Activated CD4-positive, alpha-beta T cell treated with anti-CD3 and anti-CD28 coated beads, Interleukin-2, Interleukin-4, amounts not matched to agents 100 ng/mL and 50 ng/mL, durations not matched to agents 16 hours and 8 hours (primary cell): ENCODE measurements around the gene VIL1.
A peak's percentile ranks its signal among the peaks of the same experiment; 100 is the strongest.

Experiments used
- DNase-seq: peaks from one replicate; pipeline ENCODE4 v3.0.0-alpha.2; 2020; ENCODE audit warnings: low spot score

VIL1 gene

DNA sequence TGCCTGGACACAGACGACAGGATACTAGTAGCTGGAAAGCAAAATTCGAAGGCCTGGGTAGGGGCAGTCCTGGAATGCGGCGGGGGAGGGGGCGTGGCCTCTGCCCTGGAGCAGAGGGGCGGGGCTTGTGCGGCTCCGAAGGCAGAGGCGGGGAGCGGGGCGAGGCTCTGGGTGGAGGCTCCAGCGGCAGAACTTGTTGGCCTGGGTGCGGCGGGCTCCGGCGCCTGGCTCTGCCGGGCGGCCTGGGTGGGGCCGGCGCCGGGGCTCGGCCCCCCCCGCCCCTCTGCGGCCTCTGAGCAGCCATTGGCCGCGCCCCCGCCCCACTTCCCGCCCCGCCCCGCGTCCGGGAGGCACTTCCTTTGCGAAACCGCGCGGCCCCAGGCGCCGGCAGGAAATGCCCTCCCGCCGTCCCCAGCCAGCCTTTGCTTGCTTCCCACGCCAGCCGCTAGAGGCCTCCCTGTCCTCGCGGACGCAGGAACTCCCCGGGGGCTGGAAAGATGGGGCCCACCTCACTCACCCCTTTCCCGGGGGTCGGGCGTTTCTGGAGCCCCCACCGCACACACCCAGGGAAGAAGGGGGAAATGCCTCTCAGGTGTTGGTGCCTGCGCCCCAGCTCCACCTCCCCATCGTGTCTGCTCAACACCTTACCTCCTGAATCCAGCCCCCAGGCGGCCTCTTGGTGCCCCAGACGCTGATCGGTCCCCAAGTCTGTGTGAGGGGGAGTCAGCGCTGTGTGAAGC is 12.5 kb upstream of the VIL1 start:
- DNase-seq, result peak; percentile 96

DNA sequence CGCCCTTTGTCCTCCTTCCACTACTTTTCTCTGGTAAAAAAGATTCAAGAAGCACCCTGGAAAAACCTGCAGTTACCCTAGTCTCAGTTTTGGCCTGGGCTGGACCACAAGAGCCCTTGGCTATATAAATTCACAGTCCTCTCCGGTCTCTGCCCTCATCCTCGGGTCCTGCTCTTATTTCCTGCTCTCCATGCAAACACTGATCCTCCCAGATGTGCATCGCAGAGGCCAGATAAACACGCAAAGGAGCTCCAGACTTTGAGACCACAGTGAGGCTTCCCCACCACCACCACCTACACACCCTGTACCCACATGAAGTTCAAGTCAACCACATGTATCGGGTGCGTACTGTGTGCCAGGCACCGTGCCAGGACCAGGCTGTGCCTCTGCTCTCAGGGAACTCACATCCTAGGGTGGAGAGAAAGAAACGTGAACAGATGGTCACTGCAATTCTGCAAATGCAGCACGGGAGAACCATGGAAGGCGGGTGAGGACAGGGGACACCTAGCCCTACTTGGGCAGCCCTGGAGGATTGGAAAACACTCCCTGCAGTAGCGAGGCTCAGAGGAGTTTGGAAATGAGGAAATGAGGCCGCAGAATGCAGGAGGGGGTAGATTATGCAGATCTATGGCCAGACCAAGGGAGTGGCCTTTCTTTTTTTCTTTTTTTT is 11.8 kb upstream of the VIL1 start:
- DNase-seq, result peak; percentile 64

DNA sequence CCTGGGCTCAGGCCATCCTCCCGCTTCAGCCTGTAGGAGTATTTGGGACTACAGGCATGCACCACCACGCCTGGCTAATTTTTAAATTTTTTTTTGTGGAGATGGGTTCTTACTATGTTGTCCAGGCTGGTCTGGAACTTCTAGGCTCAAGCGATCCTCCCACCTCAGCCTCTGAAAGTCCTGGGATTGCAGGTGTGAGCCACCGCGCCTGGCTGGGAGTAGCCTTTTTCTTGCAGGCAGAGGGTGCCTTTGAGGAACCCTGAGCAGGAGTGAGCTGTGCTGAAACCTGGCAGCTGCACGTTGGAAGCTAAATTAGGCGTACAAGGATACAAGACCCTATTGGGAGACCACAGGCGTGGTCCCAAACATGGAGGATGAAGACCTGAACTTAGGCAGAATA is 11.2 kb upstream of the VIL1 start:
- no peak for DNase-seq

DNA sequence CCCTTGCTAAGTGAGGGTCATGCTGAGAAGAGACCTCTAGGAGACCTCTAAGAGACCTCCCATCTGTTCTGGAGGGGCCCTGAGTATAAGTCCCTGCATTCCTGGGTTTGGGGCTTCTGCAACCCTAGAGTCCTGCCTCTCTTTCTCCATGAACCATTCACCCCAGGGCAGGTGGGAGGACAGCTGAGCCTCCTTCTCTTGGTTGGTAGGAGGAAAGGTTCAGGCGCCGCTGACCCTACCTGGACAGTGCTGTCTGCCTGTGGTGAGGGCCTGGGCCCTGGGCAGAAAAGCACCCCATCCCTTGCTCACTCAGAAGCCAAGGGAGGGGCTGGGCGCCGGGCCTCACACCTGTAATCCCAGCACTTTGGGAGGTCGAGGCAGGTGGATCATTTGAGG is 604 bp upstream of the VIL1 start:
- no peak for DNase-seq

DNA sequence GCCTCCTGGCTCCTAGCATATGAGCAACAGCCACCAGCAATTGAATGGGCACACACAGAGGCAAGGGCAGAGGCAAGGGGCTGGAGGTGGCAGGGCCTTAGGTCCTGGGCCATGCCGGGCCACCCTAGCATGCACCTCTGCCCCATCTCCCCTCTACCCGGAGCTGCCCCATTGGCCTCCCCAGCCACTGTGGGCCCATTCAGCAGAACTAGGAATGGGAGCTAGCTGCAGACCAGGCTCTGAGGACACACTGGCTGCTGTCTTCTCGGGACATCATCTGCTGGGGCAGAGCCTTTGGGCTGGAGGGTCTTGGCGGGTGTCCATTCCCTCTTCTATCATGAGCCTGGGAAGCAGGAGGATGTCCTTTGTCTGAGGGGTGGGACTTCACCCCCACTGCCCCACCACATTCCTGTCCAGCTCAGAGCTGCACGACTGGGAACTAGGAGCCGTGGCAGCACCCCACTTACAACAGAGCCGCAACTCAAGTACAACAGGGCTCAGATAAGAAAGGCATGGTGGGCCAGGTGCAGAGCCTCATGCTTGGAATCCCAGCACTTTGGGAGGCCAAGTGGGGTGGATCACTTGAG is 800 bp downstream of the VIL1 start:
- no peak for DNase-seq

DNA sequence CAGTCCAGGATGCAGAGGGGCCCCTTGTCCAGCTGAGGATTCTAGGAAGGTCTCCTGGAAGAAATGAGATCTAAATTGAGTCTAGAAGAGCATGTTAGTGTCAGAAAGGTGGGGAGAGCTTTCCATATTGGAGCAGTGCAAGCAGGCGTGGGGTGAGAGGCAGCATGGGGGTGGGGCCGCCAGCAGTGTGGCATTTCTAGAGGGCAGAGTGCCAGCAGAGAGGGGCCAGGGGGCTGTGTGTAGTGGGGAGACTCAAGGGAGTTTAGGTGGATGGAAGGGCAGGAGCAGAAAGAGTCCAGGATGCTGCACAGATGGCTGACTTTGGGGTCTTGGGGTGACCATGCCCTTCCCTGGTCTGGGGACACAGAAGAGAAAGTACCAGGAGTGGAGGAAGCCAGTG is 2.1 kb downstream of the VIL1 start:
- no peak for DNase-seq

DNA sequence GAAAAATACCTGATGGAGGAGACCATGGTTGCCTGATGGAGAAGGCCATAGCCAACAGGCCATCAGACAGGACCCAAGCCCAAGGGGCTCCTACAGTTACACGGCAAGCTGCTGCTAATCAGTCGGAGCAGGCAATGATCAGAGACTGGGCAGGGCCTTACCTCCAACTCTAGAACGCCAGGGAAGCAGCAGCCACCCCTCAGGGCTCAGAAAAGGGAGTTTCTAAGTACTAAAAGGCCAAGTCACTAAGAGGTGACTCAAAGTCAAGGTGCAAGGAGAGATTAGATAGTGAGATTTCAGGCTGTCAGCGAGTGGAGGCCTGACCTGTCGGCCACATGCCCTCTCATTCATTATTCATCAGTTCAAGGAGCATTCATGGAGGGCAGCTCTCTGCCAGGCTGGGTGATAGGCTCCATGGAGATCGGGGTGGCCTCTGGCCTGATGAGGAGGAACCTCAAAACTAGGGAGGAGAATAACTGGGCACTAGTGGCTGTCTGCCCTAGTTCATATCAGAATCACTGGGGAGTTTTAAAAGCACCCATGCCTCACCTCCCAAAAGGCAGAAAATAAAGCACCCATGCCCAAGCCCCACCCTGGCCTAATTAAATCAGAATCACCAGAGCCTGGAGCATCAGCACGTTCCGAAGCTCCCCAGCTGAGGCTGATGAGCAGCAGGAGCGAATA is 3.6 kb downstream of the VIL1 start:
- DNase-seq, result no peak

DNA sequence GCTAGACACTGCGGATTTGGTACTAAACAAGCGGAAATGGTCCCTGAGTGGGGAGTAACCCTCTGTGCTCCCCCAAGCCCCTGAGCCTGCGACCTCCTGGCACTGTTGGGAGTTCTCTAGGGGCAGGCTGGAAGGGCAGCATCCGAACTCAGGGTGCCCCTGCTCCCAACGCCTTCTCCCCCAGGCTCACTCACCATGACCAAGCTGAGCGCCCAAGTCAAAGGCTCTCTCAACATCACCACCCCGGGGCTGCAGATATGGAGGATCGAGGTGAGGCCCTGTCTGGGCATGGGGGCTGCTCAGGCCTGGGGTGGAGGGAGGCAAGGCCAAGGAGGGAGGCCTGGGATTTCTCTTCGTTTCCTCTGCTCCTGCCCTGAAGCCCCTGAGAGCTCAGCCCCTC is 4.7 kb downstream of the VIL1 start:
- DNase-seq, result no peak

DNA sequence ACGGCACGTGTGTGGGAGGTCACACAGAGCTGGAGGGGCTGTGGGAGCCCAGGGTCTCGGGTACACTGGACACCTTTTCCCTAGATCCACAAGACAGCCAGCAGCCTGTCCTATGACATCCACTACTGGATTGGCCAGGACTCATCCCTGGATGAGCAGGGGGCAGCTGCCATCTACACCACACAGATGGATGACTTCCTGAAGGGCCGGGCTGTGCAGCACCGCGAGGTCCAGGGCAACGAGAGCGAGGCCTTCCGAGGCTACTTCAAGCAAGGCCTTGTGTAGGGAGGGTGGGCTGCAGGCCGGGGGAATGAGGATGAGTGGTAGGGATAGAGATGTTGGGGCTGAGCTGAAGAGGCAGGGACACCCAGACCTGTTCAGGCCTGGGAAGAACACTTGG is 6.6 kb downstream of the VIL1 start:
- no peak for DNase-seq

DNA sequence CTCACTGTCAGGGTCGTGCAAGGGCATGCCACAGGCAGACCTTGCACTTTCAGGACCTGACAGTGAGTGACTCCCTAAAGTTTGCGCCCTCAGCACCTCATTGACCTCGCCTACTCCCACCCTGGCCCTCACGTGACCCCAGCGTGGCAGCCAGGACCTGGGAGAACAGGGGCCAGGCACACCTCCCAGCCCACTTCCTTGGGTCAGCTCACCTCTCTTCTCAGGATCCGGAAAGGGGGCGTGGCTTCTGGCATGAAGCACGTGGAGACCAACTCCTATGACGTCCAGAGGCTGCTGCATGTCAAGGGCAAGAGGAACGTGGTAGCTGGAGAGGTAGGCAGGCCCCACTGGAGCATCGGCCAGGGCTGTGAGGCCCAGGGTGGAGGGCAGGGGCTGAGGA is 8.8 kb downstream of the VIL1 start:
- no peak for DNase-seq

DNA sequence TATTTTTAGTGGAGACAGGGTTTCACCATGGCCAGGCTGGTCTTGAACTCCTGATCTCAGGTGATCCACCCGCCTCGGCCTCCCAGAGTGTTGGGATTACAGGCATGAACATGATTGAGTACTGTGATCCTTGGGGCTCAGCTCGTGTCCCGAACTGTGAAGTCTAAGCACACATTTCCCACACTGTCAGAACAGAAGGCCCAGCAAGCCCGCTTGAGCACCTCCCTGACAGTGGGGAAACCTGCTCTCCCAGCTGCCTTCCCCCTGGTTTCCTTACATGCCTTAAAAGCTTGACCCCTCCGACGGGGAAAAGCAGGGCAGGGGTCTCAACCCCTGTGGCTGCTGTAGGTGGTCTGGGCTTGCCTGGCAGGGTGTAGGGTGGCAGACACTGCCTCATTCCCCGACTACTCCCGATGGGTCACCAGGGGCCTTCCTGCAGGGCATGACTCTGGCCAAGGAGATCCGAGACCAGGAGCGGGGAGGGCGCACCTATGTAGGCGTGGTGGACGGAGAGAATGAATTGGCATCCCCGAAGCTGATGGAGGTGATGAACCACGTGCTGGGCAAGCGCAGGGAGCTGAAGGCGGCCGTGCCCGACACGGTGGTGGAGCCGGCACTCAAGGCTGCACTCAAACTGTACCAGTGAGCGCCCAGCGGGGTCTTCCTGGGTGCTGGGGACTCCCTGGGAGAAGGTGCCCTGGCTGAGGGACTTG is 10.1 kb downstream of the VIL1 start:
- no peak for DNase-seq

DNA sequence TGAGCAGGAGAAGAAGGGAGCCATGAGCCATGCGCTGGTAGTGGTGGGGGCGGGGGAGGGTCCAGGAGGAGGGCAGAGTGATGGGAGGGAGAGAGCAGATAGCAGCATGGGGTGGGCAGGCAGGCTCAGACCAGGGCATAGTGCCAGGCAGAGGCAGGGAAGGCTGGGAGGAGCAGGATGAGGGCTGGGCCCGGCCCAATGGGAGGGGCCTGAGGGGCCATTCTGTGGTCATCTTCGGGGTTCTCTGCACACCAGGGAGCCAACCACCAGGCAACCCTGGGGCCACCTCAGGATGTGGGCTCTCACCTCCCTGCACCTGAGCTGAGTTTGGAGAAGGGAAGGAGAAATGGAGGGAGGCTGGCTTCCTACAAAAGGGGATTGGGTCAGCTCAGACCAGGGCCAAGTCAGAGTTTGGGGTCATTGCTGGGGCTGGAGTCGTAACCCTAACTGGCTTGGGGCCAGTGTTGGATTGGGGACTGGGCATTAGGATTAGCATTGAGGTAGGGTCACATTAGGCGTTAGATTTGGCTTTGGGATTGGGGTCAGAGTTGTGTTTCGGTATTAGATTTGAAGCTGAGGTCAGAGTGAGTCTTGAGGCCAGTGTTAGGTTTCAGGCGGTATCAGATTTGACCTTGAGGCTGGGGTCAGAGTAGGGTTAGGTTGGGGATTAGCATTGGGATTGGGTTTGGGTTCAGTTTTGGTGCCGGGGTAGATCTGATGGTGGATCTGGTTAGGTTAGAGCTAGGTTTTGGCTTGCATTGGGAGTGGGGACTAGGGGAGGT is 11.2 kb downstream of the VIL1 start:
- no peak for DNase-seq

DNA sequence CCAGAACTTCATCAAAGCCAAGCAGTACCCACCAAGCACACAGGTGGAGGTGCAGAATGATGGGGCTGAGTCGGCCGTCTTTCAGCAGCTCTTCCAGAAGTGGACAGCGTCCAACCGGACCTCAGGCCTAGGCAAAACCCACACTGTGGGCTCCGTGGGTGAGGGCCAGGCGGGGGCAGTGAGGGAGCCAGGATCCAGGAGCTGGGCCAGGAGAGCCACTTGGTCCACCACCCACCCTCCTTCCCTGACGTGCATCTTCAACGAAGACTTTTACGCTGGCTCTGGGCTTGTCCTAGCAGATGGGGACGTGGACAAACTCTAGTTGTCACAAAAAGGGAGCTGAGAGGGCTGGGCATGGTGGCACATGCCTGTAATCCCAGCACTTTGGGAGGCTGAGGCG is 11.8 kb downstream of the VIL1 start:
- no peak for DNase-seq

DNA sequence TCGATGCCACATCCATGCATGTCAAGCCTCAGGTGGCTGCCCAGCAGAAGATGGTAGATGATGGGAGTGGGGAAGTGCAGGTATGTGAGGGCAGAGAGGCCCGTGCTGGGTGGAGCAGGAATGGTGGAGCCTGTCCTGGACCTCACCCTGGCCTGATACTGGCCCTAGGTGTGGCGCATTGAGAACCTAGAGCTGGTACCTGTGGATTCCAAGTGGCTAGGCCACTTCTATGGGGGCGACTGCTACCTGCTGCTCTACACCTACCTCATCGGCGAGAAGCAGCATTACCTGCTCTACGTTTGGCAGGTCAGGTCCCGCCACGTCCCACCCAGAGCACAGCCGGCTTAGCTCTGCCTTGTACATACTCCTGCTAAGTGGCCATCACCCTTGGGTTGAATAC is 13.0 kb downstream of the VIL1 start:
- DNase-seq, result no peak

DNA sequence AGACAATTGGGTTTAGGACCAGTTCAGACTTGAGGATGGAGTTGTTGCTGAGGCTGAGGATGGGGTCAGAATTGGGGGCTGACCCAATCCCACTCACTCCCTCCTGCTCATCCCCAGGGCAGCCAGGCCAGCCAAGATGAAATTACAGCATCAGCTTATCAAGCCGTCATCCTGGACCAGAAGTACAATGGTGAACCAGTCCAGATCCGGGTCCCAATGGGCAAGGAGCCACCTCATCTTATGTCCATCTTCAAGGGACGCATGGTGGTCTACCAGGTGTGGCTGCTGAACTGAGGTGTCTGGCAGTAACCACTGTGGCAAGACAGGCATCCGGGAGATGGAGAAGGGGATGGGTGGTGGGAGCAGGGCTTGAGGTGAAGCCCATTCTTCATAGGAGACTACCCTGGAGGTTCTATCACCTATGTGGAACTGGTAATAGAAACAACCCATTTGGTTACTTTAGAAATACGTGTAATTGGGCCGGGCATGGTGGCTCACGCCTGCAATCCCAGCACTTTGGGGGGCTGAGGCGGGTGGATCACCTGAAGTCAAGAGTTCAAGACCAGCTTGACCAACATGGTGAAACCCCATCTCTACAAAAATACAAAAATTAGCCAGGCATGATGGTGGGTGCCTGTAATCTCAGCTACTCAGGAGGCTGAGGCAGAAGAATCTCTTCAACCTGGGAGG is 13.9 kb downstream of the VIL1 start:
- DNase-seq, result no peak

DNA sequence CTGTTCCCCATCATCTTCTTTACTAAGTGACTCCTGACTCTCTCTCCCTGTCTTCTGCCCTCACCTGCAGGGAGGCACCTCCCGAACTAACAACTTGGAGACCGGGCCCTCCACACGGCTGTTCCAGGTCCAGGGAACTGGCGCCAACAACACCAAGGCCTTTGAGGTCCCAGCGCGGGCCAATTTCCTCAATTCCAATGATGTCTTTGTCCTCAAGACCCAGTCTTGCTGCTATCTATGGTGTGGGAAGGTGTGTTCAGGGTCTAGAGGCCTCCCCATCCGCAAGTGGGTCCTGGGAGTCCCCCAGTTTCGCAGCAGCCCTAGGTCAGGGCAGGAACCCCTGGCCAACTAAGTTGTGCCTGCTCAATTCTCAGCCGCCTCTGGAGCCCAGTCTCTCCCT is 15.5 kb downstream of the VIL1 start:
- no peak for DNase-seq

DNA sequence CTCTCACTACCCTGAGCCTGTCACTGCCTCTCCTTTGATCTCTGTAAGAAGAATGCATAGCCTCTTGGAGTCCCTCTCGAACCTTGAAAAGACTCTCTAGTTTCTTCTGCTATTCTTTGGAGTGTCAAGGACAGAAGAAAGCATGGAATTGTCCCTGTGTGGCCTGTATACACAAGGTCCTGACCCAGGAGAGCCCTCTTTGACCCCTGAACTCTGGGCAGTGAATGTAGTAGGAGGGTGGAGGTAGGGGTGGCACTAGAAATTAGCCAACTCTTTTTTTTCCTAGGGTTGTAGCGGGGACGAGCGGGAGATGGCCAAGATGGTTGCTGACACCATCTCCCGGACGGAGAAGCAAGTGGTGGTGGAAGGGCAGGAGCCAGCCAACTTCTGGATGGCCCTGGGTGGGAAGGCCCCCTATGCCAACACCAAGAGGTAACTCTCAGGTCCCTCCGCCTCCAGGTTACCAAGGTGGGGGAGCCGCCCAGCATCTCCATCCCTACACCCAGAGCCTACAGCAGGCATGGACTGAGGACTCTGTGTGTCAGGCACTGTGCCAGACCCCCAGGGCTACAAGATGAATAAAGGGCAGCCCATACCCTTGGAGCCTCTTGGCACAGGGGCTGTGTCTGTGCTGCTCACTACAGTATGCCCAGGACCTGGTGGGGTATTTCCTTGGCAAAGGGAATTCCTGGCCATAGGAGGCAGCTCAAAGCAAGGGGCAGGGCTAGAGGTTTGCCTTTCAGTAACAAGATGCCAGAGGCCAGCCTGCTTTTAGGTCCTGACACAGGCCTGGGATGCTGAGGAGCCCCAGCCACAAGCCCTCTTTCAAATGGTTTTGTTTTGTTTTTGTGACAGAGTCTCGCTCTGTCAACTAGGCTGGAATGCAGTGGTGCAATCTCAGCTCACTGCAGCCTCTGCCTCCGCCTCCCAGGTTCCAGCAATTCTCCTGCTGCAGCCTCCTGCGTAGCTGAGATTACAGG is 16.4 kb downstream of the VIL1 start:
- no peak for DNase-seq

DNA sequence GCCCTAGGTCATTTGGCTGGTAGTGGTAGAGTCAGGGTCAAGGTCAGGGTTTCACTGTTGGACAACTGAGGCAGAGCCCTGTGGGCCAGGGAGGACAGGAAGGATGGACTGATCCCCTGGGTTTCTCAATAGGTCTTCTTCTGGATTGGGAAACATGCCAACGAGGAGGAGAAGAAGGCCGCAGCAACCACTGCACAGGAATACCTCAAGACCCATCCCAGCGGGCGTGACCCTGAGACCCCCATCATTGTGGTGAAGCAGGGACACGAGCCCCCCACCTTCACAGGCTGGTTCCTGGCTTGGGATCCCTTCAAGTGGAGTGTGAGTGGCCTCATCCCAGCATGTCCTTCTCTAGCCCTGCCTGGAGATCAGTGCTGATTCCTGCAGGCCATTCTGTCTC is 18.1 kb downstream of the VIL1 start:
- DNase-seq, result no peak

DNA sequence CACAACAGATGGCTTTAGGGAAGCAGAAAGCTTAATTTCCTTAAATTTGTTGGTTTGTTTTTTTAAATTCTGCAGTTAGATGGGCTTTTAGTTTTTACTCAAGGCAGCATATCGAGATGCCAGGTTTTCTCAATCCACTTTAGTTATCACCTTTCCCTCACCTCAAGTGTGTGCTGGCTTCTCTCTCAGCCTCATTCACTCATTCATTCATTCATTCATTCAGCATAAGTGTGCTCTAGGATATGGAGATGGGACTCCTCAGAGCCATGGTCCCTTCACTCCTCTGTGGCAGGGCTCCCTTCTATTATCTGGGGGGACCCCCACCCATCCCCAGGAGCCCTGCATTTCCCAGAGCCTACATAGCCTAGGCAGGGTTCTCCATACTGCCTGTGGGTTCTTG is 19.0 kb downstream of the VIL1 start:
- no peak for DNase-seq

DNA sequence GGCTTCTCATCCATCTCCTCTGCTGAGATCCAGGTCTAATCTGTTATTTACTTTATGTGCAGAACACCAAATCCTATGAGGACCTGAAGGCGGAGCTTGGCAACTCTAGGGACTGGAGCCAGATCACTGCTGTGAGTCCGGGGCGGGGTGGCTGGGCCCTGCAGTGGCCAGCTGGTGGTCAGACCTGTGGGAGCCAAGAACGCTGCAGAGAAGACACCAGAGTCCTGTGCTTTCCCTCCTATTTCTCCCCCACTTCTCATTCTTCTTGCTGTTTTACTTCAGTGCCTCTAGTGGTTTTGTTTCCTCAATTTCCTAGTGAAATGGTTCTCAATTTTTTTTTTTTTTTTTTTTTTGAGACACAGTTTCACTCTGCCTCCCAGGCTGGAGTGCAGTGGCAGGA is 19.7 kb downstream of the VIL1 start:
- DNase-seq, result no peak
